SK-N-MC (cell line): Measurements from ENCODE around the gene RIPPLY3.
A peak's percentile ranks its signal among the peaks of the same experiment; 100 is the strongest.
"Not testable (repeated sequence)": the region's sequence is repeated elsewhere in the genome, so short reads cannot be mapped to it uniquely, and the experiment has no call there.

Experiments
- DNase-seq: peaks from one replicate; pipeline ENCODE4 v3.0.0-alpha.2; 2011; ENCODE audit warnings: low read depth, low spot score
- H3K27ac ChIP-seq: fragments of 200-600 bp; sonication (generic); 2 replicates; pipeline ENCODE4 v1.5.1; 2016; ENCODE audit warnings: mixed run types
- H3K36me3 ChIP-seq: fragments of 200-600 bp; sonication (generic); 2 replicates; pipeline ENCODE4 v1.6.1; 2017; ENCODE audit warnings: antibody characterized with exemption, low read length, mixed read lengths; ENCODE audit not compliant: insufficient read depth
- H3K4me3 ChIP-seq: fragments of 200-600 bp; sonication (generic); 2 replicates; pipeline ENCODE4 v1.5.1; 2016
- H3K9ac ChIP-seq: fragments of 200-600 bp; sonication (generic); 2 replicates; pipeline ENCODE4 v1.8.0; 2017; ENCODE audit warnings: mixed run types, mixed read lengths; ENCODE audit not compliant: insufficient read length
- H3K9me3 ChIP-seq: fragments of 200-600 bp; sonication (generic); 2 replicates; pipeline ENCODE4 v1.6.1; 2017; ENCODE audit warnings: low read depth, mild to moderate bottlenecking, antibody characterized with exemption, low read length, moderate library complexity, mixed read lengths
- EZH2 ChIP-seq: fragments of 200-600 bp; sonication (generic); IDR thresholded peaks from one replicate; pipeline ENCODE4 v1.6.1; 2017; ENCODE audit warnings: antibody characterized with exemption
- FOXP2 ChIP-seq: optimal IDR thresholded peaks from 2 replicates; pipeline ENCODE3; 2011; ENCODE audit warnings: mild to moderate bottlenecking, moderate library complexity; ENCODE audit not compliant: insufficient read depth; ENCODE audit errors: extremely low read length, control extremely low read depth
- POLR2AphosphoS5 ChIP-seq: IDR thresholded peaks from 2 replicates; pipeline ENCODE4 v1.6.1; 2012; ENCODE audit warnings: mild to moderate bottlenecking, low read depth, low read length, borderline replicate concordance

Gene RIPPLY3

GRCh38 chr21:36976882-36977651 lies 29.4 kb upstream of the RIPPLY3 start:
- Histone ChIP-seq H3K4me3 (no peak overlapping the region), H3K27ac (no peak overlapping the region), H3K36me3 (no peaks in the 10 kb centered on the region), H3K9me3 (no peaks in the 10 kb centered on the region), H3K9ac (no peak overlapping the region)
- no peak for DNase-seq
- TF ChIP-seq EZH2 = no peak
- no peak for TF ChIP-seq FOXP2
- TF ChIP-seq POLR2AphosphoS5 = no peak

- no peak for DNase-seq
- TF ChIP-seq POLR2AphosphoS5 = no peak
- no peak for TF ChIP-seq EZH2
- no peak for TF ChIP-seq FOXP2
- H3K4me3 ChIP-seq = no peak overlapping the region
- H3K27ac ChIP-seq = no peak overlapping the region
- no peak overlapping the region for H3K9ac ChIP-seq
- H3K36me3 ChIP-seq = no peaks in the 10 kb centered on the region
- H3K9me3 ChIP-seq = no peaks in the 10 kb centered on the region
These were observed 26.0 kb upstream of the RIPPLY3 start for GRCh38 chr21:36980280-36981048.

GRCh38 chr21:36981049-36981391 lies 25.5 kb upstream of the RIPPLY3 start:
- TF ChIP-seq EZH2 = no peak
- Histone ChIP-seq H3K9ac (no peak overlapping the region), H3K9me3 (no peaks in the 10 kb centered on the region), H3K36me3 (no peaks in the 10 kb centered on the region), H3K27ac (no peak overlapping the region), H3K4me3 (no peak overlapping the region)
- no peak for DNase-seq

GRCh38 chr21:36981977-36982700 lies 24.4 kb upstream of the RIPPLY3 start:
- no peak for TF ChIP-seq FOXP2
- TF ChIP-seq EZH2 = no peak
- TF ChIP-seq POLR2AphosphoS5 = no peak
- H3K27ac ChIP-seq = no peak overlapping the region
- no peaks in the 10 kb centered on the region for H3K9me3 ChIP-seq
- no peak overlapping the region for H3K4me3 ChIP-seq
- H3K9ac ChIP-seq = no peak overlapping the region
- no peak for DNase-seq
- H3K36me3 ChIP-seq = no peaks in the 10 kb centered on the region

GRCh38 chr21:36985751-36986594 lies 20.5 kb upstream of the RIPPLY3 start:
- Histone ChIP-seq H3K9me3 (no peaks in the 10 kb centered on the region), H3K36me3 (no peaks in the 10 kb centered on the region), H3K27ac (no peak overlapping the region), H3K4me3 (no peak overlapping the region), H3K9ac (no peak overlapping the region)
- no peak for TF ChIP-seq FOXP2
- no peak for TF ChIP-seq POLR2AphosphoS5
- no peak for TF ChIP-seq EZH2
- DNase-seq = no peak

- no peak overlapping the region for H3K4me3 ChIP-seq
- DNase-seq = no peak
- no peaks in the 10 kb centered on the region for H3K9me3 ChIP-seq
- TF ChIP-seq FOXP2 = no peak
- no peak for TF ChIP-seq POLR2AphosphoS5
- TF ChIP-seq EZH2 = no peak
- H3K36me3 ChIP-seq = no peaks in the 10 kb centered on the region
- H3K27ac ChIP-seq = no peak overlapping the region
- H3K9ac ChIP-seq = no peak overlapping the region
These were observed 18.7 kb upstream of the RIPPLY3 start for GRCh38 chr21:36987845-36988244.

GRCh38 chr21:36988536-36988935 lies 18.0 kb upstream of the RIPPLY3 start:
- DNase-seq = no peak
- Histone ChIP-seq H3K36me3 (no peaks in the 10 kb centered on the region), H3K9me3 (no peaks in the 10 kb centered on the region), H3K27ac (no peak overlapping the region), H3K9ac (no peak overlapping the region), H3K4me3 (no peak overlapping the region)
- TF ChIP-seq FOXP2 = no peak
- TF ChIP-seq EZH2 = no peak
- no peak for TF ChIP-seq POLR2AphosphoS5

- Histone ChIP-seq H3K4me3 (peak overlapping the region; percentile 76), H3K9ac (peak overlapping the region; percentile 38)
- H3K36me3 ChIP-seq, DNase-seq, H3K9me3 ChIP-seq, H3K27ac ChIP-seq: not testable (repeated sequence)
These were observed 17.3 kb upstream of the RIPPLY3 start for GRCh38 chr21:36989199-36989698.
